ENCODE data around the gene ERVMER34-1.

Gene ERVMER34-1, protein sequence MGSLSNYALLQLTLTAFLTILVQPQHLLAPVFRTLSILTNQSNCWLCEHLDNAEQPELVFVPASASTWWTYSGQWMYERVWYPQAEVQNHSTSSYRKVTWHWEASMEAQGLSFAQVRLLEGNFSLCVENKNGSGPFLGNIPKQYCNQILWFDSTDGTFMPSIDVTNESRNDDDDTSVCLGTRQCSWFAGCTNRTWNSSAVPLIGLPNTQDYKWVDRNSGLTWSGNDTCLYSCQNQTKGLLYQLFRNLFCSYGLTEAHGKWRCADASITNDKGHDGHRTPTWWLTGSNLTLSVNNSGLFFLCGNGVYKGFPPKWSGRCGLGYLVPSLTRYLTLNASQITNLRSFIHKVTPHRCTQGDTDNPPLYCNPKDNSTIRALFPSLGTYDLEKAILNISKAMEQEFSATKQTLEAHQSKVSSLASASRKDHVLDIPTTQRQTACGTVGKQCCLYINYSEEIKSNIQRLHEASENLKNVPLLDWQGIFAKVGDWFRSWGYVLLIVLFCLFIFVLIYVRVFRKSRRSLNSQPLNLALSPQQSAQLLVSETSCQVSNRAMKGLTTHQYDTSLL

DNA sequence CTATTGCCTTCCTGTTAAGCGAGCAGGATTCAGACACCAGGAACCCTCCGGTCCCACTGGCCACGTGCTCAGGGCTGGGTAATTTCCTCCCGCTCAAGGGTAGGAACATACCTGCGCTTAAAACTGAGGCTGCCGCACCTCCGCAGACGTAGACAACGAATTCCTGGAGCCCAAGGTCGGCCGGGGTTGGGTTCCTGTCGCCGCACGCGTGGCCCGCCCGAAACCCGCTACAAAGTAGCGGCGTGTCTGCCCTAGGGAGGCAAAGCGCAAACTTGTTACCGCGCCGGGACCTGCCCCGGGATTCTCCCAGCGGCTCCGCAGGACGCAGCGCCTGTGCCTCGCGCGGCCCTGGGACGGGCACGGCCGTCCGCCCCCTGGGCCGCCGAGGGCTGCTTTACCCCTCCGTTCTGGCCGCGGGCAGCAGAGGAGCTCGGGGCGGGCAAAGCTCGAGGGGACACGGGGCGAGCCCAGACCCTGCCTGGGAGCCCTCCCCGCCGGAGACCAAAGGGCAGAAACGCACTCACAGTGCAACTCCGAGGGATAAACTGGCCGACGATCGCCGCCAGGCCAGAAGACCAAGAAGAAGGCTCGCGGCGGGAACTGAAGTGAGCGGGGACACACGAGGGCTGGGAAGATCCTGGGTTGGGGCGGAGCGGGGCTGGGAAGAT lies at the start of gene ERVMER34-1:
TSS of gene ERVMER34-1 (minus strand) at position 607 of the 668 bp plus-strand sequence. CDS start 5,905 bp downstream, outside the sequence.
- no peak for DNase-seq (ENCODE audit: low read depth)

DNA sequence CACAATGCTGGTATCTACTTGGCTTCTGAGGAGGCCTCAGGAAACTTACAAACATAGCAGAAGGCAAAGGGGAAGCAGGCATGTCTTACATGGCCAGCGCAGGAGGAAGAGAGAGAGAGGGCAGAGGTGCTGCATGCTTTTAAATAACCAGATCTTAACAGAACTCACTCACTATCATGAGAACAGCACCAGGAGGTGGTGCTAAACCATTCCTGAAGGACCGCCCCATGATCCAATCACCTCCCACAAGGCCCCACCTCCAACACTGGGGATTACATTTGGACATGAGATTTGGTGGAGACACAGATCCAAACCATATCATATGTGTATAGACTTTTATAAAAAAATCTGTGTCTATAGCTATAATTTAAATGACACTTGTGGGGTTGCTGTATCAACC lies 48.6 kb upstream of the ERVMER34-1 start:
- peak; percentile 5 for DNase-seq (ENCODE audit: low read depth)

DNA sequence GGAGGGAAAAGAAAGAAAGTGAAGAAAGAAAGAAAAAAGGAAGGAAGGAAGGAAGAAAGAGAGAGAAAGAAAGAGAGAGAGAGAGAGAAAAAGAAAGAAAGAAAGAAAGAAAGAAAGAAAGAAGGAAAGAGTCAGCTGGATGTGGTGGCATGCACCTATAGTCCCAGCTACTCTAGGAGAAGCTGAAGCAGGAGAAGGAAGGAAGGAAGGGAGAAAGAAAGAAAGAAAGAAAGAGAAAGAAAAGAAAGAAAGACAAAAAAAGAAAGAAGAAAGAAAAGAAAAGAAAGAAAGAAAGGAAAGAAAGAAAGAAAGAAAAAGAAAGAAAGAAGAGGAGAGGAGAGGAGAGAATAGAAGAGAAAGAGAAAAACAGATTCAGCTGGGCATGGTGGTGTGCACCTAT lies 44.3 kb upstream of the ERVMER34-1 start:
- no peak for DNase-seq (ENCODE audit: low read depth)

DNA sequence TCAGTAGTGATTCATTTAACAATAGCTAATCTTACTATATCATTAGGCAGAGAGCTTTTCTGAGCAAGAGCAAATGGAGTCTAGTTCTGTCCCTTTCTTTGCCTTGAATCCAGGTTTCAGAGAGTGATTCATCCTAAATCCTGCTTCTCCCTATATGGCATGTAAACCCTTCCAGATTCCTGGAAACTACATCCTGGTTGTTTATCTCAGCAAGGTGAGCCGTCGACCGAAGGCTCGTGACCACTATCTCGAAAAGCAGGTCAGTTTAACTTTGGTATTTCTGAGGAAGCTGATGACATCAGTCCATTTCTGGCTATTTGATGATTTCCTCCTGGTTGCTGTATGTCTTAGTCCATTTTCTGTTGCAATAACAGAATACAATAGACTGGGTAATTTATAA lies 40.7 kb upstream of the ERVMER34-1 start:
- DNase-seq (ENCODE audit: low read depth): no peak

DNA sequence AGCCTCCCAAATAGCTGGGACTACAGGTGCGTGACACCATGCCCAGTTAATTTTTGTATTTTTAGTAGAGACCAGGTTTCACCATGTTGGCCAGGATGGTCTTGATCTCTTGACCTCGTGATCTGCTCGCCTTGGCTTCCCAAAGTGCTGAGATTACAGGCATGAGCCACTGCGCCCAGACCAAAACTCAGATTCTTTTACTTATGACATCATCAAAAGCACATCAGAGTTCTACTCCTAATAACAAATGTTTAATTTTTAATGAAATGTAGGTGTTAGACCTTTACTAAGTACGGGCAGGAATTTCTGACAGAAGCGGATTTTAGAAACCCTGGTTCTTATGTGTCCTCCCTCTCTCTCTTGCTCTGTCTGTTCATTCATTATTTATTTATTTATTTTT lies 38.5 kb upstream of the ERVMER34-1 start:
- no peak for DNase-seq (ENCODE audit: low read depth)

DNA sequence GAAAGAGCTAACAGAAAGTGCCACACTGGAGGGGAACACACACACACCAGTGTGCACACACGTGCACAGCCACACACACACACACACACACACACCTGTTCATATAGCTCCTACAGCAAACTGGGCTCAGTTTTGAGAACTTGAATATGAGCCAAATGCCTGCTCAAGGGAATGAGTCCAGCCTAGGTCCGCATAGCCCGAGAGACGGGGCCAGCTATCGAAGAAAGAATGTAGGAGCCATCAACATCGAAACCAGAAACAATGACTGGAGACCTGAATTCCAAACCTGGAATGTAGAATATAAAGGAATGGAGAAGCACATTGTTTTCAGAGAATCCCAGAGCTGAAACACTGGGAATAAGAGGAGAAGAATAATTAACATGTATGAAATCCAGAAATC lies 37.6 kb upstream of the ERVMER34-1 start:
- DNase-seq (ENCODE audit: low read depth): no peak

DNA sequence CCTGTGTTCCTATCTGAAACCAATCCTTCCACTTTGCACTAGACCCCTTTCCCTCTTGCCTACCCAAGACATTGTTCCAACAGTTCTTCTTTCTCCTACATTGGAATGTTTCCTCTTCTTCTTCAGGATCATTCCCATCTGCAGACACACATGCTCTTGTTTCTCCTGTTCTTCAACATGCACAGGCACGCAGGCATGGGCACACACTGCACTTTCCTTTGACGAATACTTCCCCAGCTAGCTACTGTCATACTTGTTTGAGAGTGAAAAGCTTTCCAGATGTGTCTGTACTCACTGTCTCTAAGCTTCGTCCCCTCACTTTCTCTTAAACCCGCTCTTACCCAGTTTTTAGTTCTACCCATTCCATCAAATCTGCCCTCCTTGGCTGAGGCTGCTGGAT lies 31.8 kb upstream of the ERVMER34-1 start:
- DNase-seq (ENCODE audit: low read depth): no peak

DNA sequence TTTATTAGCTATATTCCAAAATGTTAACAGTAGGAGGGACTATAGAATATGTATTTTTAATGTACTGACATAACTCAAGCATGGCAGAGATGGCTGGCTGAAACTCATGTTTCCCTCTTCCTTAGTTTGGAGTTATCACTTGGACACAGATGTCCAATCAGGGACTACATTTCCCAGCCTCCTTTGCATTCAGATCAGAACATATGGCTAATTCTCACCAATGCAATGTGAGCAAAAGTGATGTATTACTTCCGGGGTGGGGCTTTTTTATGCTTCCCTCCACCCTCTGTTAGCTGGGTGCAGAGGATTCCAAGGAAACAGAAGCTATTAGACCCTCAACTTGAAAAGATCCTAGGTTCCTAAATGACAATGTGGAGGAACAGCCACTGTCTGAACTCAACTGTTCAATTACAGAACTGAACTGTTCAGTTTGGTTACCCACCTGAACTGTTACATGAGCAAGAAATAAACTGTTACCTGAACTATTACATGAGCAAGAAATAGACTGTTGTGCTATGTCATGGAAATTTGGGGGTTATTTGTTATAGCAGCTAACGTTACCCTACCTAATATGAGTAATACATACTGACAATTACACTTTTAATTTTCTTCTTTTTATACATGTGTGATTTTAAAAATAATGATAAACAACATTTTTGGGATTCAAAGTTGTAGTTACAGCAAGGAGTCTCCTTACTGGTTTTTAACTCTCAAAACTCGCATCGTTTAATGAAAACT lies 29.6 kb upstream of the ERVMER34-1 start:
- peak; percentile 25 for DNase-seq (ENCODE audit: low read depth)

DNA sequence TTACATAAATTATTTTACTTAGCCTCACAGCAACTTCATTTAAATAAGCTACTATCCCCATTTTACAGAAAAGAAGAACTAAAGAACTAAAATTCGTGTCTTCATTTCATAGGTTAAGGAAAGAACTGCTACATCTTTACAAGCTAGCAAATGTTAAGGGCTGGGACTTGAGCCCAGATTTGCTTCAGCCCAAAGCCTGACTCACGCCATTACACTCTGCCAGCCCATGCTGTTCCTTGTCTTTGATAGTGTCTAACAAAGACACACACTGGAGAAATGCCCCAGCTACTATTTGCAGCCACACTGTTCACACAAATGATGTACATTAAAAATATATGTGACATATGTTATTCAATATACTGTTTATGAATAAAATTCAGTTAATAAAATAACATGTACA lies 29.0 kb upstream of the ERVMER34-1 start:
- DNase-seq (ENCODE audit: low read depth): peak; percentile 3

DNA sequence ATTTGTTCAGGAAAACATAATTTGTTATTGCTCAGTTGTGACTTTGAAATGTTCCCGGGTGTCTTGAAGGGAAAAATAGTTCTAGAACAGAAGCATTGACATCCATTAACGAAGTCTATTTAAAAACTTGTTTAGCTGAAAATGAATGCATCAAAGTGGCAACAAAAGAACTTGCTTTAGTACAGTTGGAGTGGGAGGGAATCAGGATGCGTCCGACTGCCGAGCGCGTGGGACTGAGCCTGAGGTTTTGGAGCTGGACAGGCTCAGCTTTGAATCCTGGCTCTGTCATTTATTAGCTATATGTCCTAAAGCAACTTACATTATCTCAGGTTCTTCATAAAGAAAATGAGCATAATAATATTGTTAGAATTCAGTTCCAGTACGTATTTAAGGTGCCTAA lies 9.0 kb upstream of the ERVMER34-1 start:
- no peak for DNase-seq (ENCODE audit: low read depth)

DNA sequence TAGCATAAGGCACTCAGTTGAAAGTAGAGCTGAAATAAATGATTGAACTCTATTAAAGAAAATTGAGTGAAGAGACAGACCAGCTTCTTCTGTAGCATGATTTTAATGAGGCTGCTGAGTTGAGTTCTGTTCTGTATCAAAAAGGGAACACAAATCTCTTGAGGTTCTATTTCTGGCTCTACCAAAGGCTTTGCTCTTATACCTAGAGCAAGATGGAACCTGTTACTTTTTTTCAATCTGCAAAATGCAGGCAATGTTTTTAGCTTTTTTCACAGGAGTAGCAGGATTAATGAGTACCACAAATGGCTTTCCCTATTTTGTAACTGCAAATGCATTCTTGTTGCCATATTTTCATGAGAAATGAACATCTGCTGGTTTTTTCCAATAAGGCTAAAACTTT lies 4.2 kb upstream of the ERVMER34-1 start:
- no peak for DNase-seq (ENCODE audit: low read depth)

DNA sequence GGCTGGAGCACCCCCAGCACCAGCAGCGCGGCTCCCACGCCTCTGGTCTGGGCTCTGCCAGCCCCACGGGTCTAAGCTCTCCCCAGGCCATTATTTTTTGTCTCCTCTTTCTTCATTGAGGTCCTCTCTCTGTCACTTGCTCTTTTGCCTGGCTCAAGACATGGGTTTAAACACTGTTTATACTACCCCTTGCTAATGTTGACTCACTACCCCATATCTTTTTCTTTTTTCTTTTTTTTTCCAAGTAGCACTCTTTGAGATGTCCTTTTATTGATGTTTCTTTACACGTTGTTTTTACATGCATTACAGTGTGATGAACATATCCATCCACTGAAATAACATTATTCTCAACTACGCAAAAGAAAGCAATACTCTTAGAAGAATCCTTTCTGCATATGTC lies 1.7 kb upstream of the ERVMER34-1 start:
- DNase-seq (ENCODE audit: low read depth): no peak

DNA sequence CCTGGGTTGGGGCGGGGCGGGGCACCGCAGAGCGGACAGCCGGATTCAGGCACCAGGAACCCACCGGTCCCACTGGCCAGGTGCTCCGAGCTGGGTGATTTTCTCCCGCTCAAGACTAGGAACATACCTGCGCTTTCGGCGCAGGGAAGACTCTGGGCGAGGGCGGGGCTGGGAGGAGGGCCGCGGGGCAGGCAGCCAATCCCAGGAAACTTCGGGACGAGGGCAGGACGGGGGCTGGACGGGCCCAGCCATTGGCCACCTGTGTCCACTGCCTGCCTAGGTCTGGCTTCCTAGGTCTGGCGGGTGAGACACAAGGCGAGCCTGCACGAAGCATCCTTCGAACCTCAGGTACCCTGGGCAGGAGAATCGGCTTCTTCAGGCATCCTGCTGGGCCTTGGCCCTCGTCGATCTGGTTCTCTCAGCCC lies 274 bp upstream of the ERVMER34-1 start:
- DNase-seq (ENCODE audit: low read depth): no peak

DNA sequence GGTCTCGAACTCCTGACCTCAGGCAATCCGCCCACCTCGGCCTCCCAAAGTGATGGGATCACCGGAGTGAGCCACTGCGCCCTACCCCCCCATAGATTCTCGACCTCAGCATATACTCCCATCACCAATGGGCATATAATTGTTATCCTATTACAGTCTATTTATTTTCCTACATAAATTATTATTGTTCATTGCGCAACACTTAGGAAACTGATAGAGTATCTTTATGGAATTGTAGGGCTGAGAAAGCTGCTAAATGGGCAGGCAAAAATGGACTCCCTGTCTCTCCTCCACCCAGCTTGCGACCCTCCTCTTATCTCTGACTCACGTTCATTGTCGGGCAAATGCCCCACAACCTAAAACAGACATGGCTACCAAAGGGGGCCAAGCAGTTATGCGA lies 1.0 kb downstream of the ERVMER34-1 start:
- DNase-seq (ENCODE audit: low read depth): no peak

DNA sequence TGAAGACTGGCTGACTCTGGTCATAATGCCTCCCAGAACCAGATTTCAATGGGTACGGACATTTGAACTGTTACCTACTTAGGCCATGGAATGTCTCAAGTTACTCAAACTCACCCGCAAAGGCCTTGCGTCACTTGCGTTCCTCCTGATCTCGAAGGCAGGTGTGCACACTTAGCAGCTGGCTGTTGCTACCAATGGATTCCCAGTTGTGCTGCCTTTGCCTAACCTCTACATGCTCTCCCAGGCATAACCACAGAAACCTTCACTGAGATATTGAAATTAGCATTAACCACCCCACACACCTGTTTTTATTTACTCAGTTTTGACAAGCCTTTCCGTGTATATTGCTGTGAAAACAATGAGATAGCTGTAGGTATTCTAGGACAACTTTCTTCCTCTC lies 2.8 kb downstream of the ERVMER34-1 start:
- DNase-seq (ENCODE audit: low read depth): no peak

DNA sequence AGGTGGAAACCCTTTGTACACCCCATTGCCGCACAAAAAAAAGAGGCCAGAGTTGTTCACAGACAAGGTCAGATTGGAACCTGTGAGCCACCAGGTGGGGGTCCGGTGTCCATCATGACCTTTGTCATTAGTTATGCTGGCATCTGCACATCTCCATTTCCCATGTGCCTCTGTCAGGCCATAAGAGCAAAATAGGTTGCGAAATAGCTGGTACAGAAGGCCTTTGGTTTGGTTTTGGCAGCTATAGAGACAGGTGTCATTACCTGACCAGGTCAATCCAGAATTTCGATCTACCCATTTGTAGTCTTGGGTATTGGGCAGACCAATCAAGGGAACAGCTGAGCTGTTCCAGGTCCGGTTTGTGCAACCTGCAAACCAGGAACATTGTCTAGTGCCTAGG lies 6.6 kb downstream of the ERVMER34-1 start:
- no peak for DNase-seq (ENCODE audit: low read depth)

DNA sequence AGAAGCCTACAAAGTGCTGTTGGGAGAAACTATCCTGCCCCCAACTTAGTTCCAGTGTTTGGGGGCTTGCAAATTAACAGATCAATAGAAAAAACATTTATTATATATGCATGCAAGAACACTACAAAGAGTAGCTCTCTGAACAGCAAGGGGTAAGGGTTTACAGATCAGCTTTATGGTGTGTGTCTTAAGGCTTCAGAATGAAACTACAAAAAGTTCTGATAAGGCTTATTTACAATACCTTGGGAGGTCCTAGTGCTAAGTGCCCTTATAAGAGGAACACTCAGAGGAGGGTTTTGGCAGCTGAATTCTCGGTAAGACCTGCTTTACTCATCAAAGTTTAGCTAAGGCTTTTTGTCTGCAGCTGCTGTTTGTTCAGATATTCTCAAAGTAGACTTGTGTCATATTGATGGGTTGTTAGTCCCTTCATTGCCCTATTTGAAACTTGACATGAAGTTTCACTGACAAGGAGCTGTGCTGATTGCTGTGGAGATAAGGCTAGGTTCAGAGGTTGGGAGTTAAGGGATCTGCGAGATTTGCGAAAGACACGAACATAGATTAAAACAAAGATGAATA lies 7.7 kb downstream of the ERVMER34-1 start:
- DNase-seq (ENCODE audit: low read depth): no peak

DNA sequence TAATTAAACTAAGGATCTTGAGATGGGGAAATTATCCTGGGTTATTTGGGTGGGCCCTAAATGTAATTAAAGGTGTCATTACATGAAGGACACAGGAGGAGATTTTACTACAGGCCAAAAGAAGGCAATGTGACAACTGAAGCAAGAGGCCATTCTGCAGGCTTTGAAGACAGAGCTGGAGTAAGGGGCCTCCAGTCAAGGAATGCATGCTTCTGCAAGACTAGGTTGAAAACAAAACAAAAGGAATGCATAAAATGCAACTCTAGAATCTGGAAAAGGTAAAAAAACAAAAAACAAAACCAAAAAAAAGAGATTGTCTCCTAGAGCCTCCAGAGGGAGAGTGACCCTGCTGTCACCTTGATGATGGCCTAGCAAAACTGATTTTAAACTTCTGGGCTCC lies 21.6 kb downstream of the ERVMER34-1 start:
- DNase-seq (ENCODE audit: low read depth): no peak

DNA sequence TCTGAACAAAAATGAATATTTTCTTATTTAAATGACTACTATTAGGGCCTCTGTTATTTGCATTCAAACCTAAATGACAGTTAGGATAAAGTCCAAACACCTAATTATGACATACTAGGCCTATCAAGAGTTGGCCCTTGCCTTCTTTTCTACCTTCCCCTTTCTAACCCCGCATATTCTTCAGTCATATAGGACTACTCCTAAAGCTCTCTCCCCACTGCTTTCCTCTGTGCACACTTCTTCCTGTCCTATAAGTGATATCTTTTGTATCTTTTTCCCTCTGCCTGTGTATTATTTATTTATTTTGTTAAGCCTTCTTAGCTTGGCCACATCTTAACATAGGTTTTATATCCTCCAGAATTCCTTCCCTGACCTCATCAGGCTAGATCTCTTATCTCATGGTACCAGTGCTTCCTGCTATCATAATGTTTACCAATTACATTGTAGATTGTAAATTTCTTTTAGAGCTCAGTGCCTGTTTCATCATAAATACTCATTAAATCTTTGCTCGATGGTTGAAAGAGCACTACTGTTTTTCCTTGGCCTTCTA lies 22.5 kb downstream of the ERVMER34-1 start:
- DNase-seq (ENCODE audit: low read depth): no peak

DNA sequence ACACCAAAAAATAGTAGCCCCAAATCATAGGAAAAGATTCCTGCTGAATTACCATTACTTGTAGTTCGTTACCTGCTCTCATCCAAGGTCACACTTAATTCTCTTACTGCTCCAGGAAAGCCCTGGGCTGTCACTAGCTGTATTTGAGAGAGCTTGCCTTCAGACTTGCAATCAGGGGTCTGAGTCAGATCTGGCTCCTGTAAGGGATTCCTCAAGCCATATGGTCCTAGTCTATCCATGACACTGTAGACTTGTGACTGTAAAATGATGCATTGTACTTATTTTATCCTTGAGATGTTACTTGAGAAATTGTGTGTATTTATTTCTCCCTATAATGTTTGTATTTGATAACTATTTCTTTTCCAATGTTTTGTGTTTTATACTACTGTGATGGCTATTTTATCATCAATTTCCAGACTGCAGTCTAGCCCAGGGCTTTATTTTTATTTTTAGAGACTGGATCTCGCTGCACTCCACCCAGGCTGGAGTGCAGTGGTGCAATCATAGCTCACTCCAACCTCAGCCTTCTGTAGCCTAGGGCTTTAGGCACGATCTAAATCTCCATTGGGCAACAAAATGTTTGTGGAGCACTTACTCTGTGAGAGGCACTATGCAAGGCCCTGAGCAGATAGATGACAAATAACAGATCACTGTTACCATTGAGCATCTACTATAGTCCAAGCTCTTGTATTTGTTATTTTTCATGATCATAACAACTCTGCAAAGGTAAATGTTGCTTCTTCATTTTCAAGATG lies 24.2 kb downstream of the ERVMER34-1 start:
- DNase-seq (ENCODE audit: low read depth): no peak
